ENCODE results near the gene PREP. TPM values are rescaled to one million over a fixed set of nuclear protein-coding genes. Genes with fewer than 3 reads are reported as not detected.
"Not testable (repeated sequence)": the region's sequence is repeated elsewhere in the genome, so short reads cannot be mapped to it uniquely, and the experiment has no call there.

PREP gene
- total RNA-seq, 1 experiment from 2014 or later: 35.8 TPM

GRCh38 chr6:105243487-105243886 lies 159.4 kb downstream of the PREP start:
- Histone ChIP-seq H3K4me1 (replicated peaks; ENCODE audit: insufficient read depth) (no peaks in the 10 kb centered on the region), H3K79me2 (ENCODE audit: low read depth) (no peaks in the 10 kb centered on the region), H3K36me3 (ENCODE audit: low read depth) (no peaks in the 10 kb centered on the region), H3K27me3 (ENCODE audit: insufficient read depth, low read depth) (no peaks in the 10 kb centered on the region), H3K9me3 (ENCODE audit: insufficient read depth, low read depth) (no peaks in the 10 kb centered on the region), H3K4me2 (no peak overlapping the region), H3K4me3 (no peak overlapping the region), H3K27ac (no peak overlapping the region), H4K20me1 (ENCODE audit: insufficient read depth) (no peaks in the 10 kb centered on the region), H3K9me2 (ENCODE audit: insufficient read depth) (no peaks in the 10 kb centered on the region), H3F3A (ENCODE audit: insufficient read depth, low read depth) (no peaks in the 10 kb centered on the region), H2AFZ (no peak overlapping the region)
- POLR2A ChIA-PET (ENCODE audit: unreplicated experiment): no interaction called here
- DNase-seq: no peak
- intact Hi-C loops (cut with micrococcal nuclease; ENCODE audit: unreplicated experiment): no loop called here
- no TSS peak for BruUV-seq (replicated peaks)
- CTCF ChIA-PET: no interaction called here
- no peak for TF ChIP-seq EZH2 (IDR thresholded peaks at IDR 0.05; ENCODE audit: low read depth)
- no peak for TF ChIP-seq CTCF (conservative IDR thresholded peaks at IDR 0.05)

- H2AFZ ChIP-seq: no peak overlapping the region
- H4K20me1 ChIP-seq (ENCODE audit: insufficient read depth): no peaks in the 10 kb centered on the region
- no peak for DNase-seq
- no TSS peak for BruUV-seq (replicated peaks)
- H3K27me3 ChIP-seq (ENCODE audit: insufficient read depth, low read depth): no peaks in the 10 kb centered on the region
- no peak overlapping the region for H3K4me3 ChIP-seq
- intact Hi-C loops (cut with micrococcal nuclease; ENCODE audit: unreplicated experiment): no loop called here
- no peak for TF ChIP-seq CTCF (conservative IDR thresholded peaks at IDR 0.05)
- TF ChIP-seq EZH2 (IDR thresholded peaks at IDR 0.05; ENCODE audit: low read depth): no peak
- H3K9me2 ChIP-seq (ENCODE audit: insufficient read depth): no peaks in the 10 kb centered on the region
- ChIA-PET POLR2A (ENCODE audit: unreplicated experiment) (no interaction called here), CTCF (no interaction called here)
- no peaks in the 10 kb centered on the region for H3K79me2 ChIP-seq (ENCODE audit: low read depth)
- H3K4me2 ChIP-seq: no peak overlapping the region
- H3K36me3 ChIP-seq (ENCODE audit: low read depth): no peaks in the 10 kb centered on the region
- H3K4me1 ChIP-seq (replicated peaks; ENCODE audit: insufficient read depth): no peaks in the 10 kb centered on the region
- no peak overlapping the region for H3K27ac ChIP-seq
- peaks cover 10% of the 10 kb centered on the region for H3K9me3 ChIP-seq (ENCODE audit: insufficient read depth, low read depth)
- H3F3A ChIP-seq (ENCODE audit: insufficient read depth, low read depth): no peaks in the 10 kb centered on the region
Observed at GRCh38 chr6:105235155-105235554, 167.7 kb downstream of the PREP start.

GRCh38 chr6:105231771-105232170 lies 171.1 kb downstream of the PREP start:
- H3K4me3 ChIP-seq; H3K36me3 ChIP-seq (ENCODE audit: low read depth); H3K4me1 ChIP-seq (replicated peaks; ENCODE audit: insufficient read depth); H3K9me3 ChIP-seq (ENCODE audit: insufficient read depth, low read depth); H3K9me2 ChIP-seq (ENCODE audit: insufficient read depth); CTCF ChIA-PET; H3K27me3 ChIP-seq (ENCODE audit: insufficient read depth, low read depth); H3K79me2 ChIP-seq (ENCODE audit: low read depth); BruUV-seq (replicated peaks); intact Hi-C loops (cut with micrococcal nuclease; ENCODE audit: unreplicated experiment); H3K27ac ChIP-seq; H3K4me2 ChIP-seq; H2AFZ ChIP-seq; H4K20me1 ChIP-seq (ENCODE audit: insufficient read depth); H3F3A ChIP-seq (ENCODE audit: insufficient read depth, low read depth); DNase-seq; POLR2A ChIA-PET (ENCODE audit: unreplicated experiment): not testable (repeated sequence)

Other genes starting within 250 kb of the PREP start
- 14.8 and 24.2 TPM in 2 replicates for gene POPDC3, start 223.1 kb downstream of the PREP start, total RNA-seq (2021)

All from PC-9 (cell line).